A673 (cell line): ENCODE results near the gene POU2F2. TPM values are rescaled to one million over a fixed set of nuclear protein-coding genes. Genes with fewer than 3 reads are reported as not detected.

Experiments
- BruUV-seq: library from RNA; stranded (reverse); fragments of 400-500 nt; replicated peaks from 2 replicates; lab custom pipeline; 2021; lab: Mats Ljungman, UMichigan
- CTCF ChIA-PET: fragments of 300-600 bp; sonication (Branson Sonifier 250); formaldehyde crosslinking; loops from one replicate; lab custom pipeline; 2022; ENCODE audit warnings: antibody characterized with exemption; lab: Charles Lee
- POLR2A ChIA-PET: fragments of 300-600 bp; sonication (Branson Sonifier 250); formaldehyde crosslinking; loops from one replicate; lab custom pipeline; 2022; ENCODE audit warnings: antibody characterized with exemption; ENCODE audit not compliant: low non-redundant PET; lab: Charles Lee
- DNase-seq: peaks from one replicate; pipeline ENCODE4 v3.0.0-alpha.2; 2015; ENCODE audit warnings: low spot score
- H3K27ac ChIP-seq: fragments of 200-600 bp; sonication (generic); 2 replicates; pipeline ENCODE4 v1.5.1; 2016; ENCODE audit warnings: mixed run types, low read depth, mild to moderate bottlenecking, mixed read lengths, antibody characterized with exemption, low read length; ENCODE audit not compliant: poor library complexity, severe bottlenecking
- H3K27me3 ChIP-seq: fragments of 200-600 bp; sonication (generic); replicated peaks from 2 replicates; pipeline ENCODE4 v1.6.1; 2017; ENCODE audit warnings: mixed run types, low read depth, mild to moderate bottlenecking, mixed read lengths, antibody characterized with exemption, low read length; ENCODE audit not compliant: insufficient read depth, poor library complexity
- H3K36me3 ChIP-seq: fragments of 200-600 bp; sonication (generic); 2 replicates; pipeline ENCODE4 v1.6.1; 2016; ENCODE audit warnings: mixed run types, mild to moderate bottlenecking, mixed read lengths, antibody characterized with exemption, low read length; ENCODE audit not compliant: insufficient read depth, poor library complexity, severe bottlenecking
- H3K4me1 ChIP-seq: fragments of 200-600 bp; sonication (generic); 2 replicates; pipeline ENCODE4 v1.6.1; 2017; ENCODE audit warnings: mixed run types, mild to moderate bottlenecking, mixed read lengths, antibody characterized with exemption, low read length; ENCODE audit not compliant: insufficient read depth, poor library complexity, severe bottlenecking
- H3K4me3 ChIP-seq: fragments of 200-600 bp; sonication (generic); 2 replicates; pipeline ENCODE4 v1.5.1; 2016; ENCODE audit warnings: low read depth, mixed run types, mild to moderate bottlenecking, mixed read lengths, low read length; ENCODE audit not compliant: poor library complexity, severe bottlenecking
- H3K9me3 ChIP-seq: fragments of 200-600 bp; sonication (generic); 2 replicates; pipeline ENCODE4 v1.6.1; 2016; ENCODE audit warnings: mixed run types, low read depth, mild to moderate bottlenecking, mixed read lengths, antibody characterized with exemption, low read length; ENCODE audit not compliant: poor library complexity, severe bottlenecking
- CTCF ChIP-seq: fragments of 300-800, 200-600 bp; sonication (generic); conservative IDR thresholded peaks from 2 replicates; pipeline ENCODE4 v1.5.1; 2017; ENCODE audit warnings: low read depth, mild to moderate bottlenecking, antibody characterized with exemption, low read length, moderate library complexity, mixed read lengths
- EZH2 ChIP-seq: fragments of 200-600 bp; sonication (generic); IDR thresholded peaks from 2 replicates; pipeline ENCODE4 v1.6.1; 2017; ENCODE audit warnings: borderline replicate concordance, low read depth, mild to moderate bottlenecking, mixed read lengths, antibody characterized with exemption, low read length; ENCODE audit not compliant: poor library complexity, severe bottlenecking
- intact Hi-C: fragments of 100-400 bp; cut with micrococcal nuclease; formaldehyde crosslinking; loops from one replicate; pipeline ENCODE4 v1.10.0; 2022; ENCODE audit not compliant: unreplicated experiment
- total RNA-seq: library from RNA; stranded (reverse); gene quantifications from 2 replicates; pipeline ENCODE4 v1.2.3, GENCODE V29; 2021

The POU2F2 gene
- total RNA-seq, 1 experiment from 2014 or later: 2.5 TPM

GRCh38 chr19:42172261-42172660, 40.0 kb upstream of the POU2F2 start:
- H3K27me3 ChIP-seq: peaks cover 23% of the 10 kb centered on the region
- H3K36me3 ChIP-seq: no peaks in the 10 kb centered on the region
- ChIA-PET POLR2A (no interaction called here), CTCF (no interaction called here)
- H3K4me3 ChIP-seq: no peak overlapping the region
- BruUV-seq: no TSS peak
- H3K27ac ChIP-seq: no peak overlapping the region
- H3K4me1 ChIP-seq: peaks cover 12% of the 10 kb centered on the region
- no peak for DNase-seq
- TF ChIP-seq EZH2 (no peak), CTCF (no peak)
- intact Hi-C loops: no loop called here
- no peaks in the 10 kb centered on the region for H3K9me3 ChIP-seq

GRCh38 chr19:42170715-42171114, 38.5 kb upstream of the POU2F2 start:
- H3K9me3 ChIP-seq: no peaks in the 10 kb centered on the region
- no peak for DNase-seq
- BruUV-seq: no TSS peak
- peaks cover 11% of the 10 kb centered on the region for H3K27me3 ChIP-seq
- TF ChIP-seq EZH2 (no peak), CTCF (no peak)
- H3K36me3 ChIP-seq: no peaks in the 10 kb centered on the region
- no peak overlapping the region for H3K4me3 ChIP-seq
- intact Hi-C loops: no loop called here
- no peaks in the 10 kb centered on the region for H3K4me1 ChIP-seq
- H3K27ac ChIP-seq: no peak overlapping the region
- ChIA-PET POLR2A (no interaction called here), CTCF (no interaction called here)

- Histone ChIP-seq H3K27ac (no peak overlapping the region), H3K4me1 (no peaks in the 10 kb centered on the region), H3K4me3 (no peak overlapping the region), H3K9me3 (no peaks in the 10 kb centered on the region), H3K36me3 (no peaks in the 10 kb centered on the region), H3K27me3 (peaks cover 2% of the 10 kb centered on the region)
- TF ChIP-seq CTCF (no peak), EZH2 (no peak)
- CTCF ChIA-PET: no interaction called here
- intact Hi-C loops: no loop called here
- no peak for DNase-seq
- no TSS peak for BruUV-seq
- POLR2A ChIA-PET: no interaction called here
These were observed 37.5 kb upstream of the POU2F2 start for GRCh38 chr19:42169486-42170413.
